ENCODE data around the gene SUSD1.

The SUSD1 gene

DNA sequence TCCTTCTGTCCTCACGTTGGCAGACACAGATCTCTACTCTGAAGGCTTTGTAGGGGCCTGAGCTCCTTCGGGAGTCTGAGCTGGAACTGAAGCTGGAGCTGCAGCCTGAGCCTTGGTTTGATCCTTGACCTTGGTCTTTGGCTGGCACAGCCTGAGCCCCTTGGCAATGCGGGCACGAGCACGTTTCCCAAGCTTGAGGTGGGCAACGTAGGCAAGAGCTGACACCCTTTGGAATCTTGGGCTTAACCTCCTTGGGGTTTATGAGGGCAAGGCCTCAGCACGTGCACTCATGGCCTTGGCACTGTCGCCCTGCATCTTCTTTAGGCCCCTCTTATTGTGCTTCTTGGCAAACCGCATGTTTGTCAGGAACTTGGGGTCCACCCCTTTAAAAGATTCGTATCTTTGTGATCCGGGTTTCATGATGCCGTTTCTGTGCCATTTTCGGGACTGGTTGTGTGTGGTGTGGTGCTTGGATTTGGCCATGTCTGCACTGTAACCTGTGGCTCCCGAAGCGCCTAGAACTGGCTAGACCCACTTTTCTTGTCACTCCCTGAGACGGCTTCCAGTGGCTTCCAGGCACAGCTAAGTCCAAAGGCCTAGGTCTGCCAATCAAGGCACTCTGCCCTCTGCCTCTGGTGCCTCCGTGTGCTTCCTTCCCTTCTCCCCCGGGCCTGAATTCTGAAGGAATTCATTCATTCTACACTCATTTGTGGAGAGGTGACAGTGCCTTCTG, 1.4 kb downstream of the SUSD1 start:
- H3K9me3 ChIP-seq (ENCODE audit: control insufficient read depth in 2 of 2, low read length in 2 of 2) = no peaks in the 10 kb centered on the region
- H3K36me3 ChIP-seq (ENCODE audit: control insufficient read depth in 2 of 2, insufficient read depth in 2 of 2, low read length in 2 of 2) = no peaks in the 10 kb centered on the region
- no peak overlapping the region for H3K9ac ChIP-seq (ENCODE audit: low read length in 2 of 2)
- no peaks in the 10 kb centered on the region for H3K4me1 ChIP-seq (ENCODE audit: control insufficient read depth, insufficient read depth, low read length)
- H3K27me3 ChIP-seq (ENCODE audit: control insufficient read depth in 1 of 2, insufficient read depth in 2 of 2, low read length in 2 of 2) = peaks cover 10 to 11% of the 10 kb centered on the region in 2 donors
- H3K27ac ChIP-seq (ENCODE audit: low read length) = no peak overlapping the region
- H3K4me3 ChIP-seq (ENCODE audit: low read length in 2 of 2) = peak overlapping the region; percentile 17 to 64

DNA sequence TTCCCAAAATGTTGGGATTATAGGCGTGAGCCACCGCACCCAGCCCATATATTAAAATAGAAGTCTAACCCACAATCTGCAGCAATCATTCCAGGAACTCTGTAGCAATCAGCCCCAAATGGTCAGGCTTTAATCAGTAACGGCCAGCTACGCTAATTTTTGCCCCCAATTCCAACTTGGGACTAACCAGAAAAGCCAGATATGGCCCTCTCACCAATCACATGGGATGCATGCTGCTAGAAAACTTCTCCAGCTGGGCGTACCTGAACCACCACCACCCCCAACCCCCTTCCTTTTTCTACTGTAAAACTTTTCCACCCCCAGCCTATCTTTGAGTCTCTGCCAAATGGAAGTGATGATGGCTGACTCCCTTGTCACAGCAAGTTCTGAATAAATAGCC, 4.1 kb downstream of the SUSD1 start:
- no peak overlapping the region for H3K9ac ChIP-seq (ENCODE audit: low read length in 2 of 2)
- H3K9me3 ChIP-seq (ENCODE audit: control insufficient read depth in 2 of 2, low read length in 2 of 2) = no peaks in the 10 kb centered on the region
- H3K4me3 ChIP-seq (ENCODE audit: low read length in 2 of 2) = no peak overlapping the region
- H3K27me3 ChIP-seq (ENCODE audit: control insufficient read depth in 1 of 2, insufficient read depth in 2 of 2, low read length in 2 of 2) = peaks cover 9 to 10% of the 10 kb centered on the region in 2 donors
- no peaks in the 10 kb centered on the region for H3K36me3 ChIP-seq (ENCODE audit: control insufficient read depth in 2 of 2, insufficient read depth in 2 of 2, low read length in 2 of 2)
- peaks cover 1% of the 10 kb centered on the region for H3K4me1 ChIP-seq (ENCODE audit: control insufficient read depth, insufficient read depth, low read length)
- no peak overlapping the region for H3K27ac ChIP-seq (ENCODE audit: low read length)

DNA sequence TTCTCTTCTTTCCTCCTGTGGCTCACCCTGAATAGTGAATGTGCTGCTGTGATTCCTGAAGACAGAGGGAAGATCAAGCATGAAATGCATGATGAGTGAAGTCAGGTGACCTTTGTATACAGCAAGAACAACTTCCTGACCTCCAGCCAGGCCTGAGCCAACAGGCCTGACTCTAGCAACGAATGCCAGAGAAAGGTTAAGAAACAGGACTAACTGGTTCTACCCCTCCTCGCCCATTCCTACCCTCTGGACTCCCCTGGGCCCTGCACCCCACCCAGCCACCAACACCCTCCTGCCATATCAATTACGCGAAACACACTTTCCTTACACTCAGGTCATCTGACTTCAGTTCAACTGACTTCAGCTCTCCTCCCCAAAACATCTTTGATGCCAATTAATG, 4.9 kb downstream of the SUSD1 start:
- H3K9me3 ChIP-seq (ENCODE audit: control insufficient read depth in 2 of 2, low read length in 2 of 2) = no peaks in the 10 kb centered on the region
- H3K36me3 ChIP-seq (ENCODE audit: control insufficient read depth in 2 of 2, insufficient read depth in 2 of 2, low read length in 2 of 2) = no peaks in the 10 kb centered on the region
- H3K9ac ChIP-seq (ENCODE audit: low read length in 2 of 2) = no peak overlapping the region
- no peak overlapping the region for H3K4me3 ChIP-seq (ENCODE audit: low read length in 2 of 2)
- peaks cover 4% of the 10 kb centered on the region in 2 donors for H3K27me3 ChIP-seq (ENCODE audit: control insufficient read depth in 1 of 2, insufficient read depth in 2 of 2, low read length in 2 of 2)
- no peak overlapping the region for H3K27ac ChIP-seq (ENCODE audit: low read length)
- H3K4me1 ChIP-seq (ENCODE audit: control insufficient read depth, insufficient read depth, low read length) = peaks cover 3% of the 10 kb centered on the region

DNA sequence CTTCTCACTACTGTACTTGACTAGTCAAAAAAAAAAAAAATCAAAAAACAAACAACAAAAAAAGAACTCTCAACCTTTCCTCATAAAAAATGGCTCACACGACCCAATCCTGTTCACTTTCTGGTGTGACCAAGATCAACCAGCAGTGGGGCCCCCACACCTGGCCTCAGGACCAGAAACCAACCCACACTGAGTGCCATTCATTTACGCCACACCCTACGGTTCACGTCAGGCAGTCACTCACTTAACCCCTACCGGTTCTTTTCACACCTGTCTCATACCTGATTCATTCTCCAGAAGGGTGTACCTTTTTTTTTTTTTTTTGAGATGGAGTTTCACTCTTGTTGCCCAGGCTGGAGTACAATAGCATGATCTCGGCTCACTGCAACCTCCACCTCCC, 5.7 kb downstream of the SUSD1 start:
- Histone ChIP-seq H3K36me3 (ENCODE audit: control insufficient read depth in 2 of 2, insufficient read depth in 2 of 2, low read length in 2 of 2) (no peaks in the 10 kb centered on the region), H3K27me3 (ENCODE audit: control insufficient read depth in 1 of 2, insufficient read depth in 2 of 2, low read length in 2 of 2) (peaks cover 0 to 4% of the 10 kb centered on the region in 2 donors), H3K27ac (ENCODE audit: low read length) (no peak overlapping the region), H3K9me3 (ENCODE audit: control insufficient read depth in 2 of 2, low read length in 2 of 2) (no peaks in the 10 kb centered on the region), H3K4me1 (ENCODE audit: control insufficient read depth, insufficient read depth, low read length) (peaks cover 3% of the 10 kb centered on the region), H3K9ac (ENCODE audit: low read length in 2 of 2) (no peak overlapping the region), H3K4me3 (ENCODE audit: low read length in 2 of 2) (no peak overlapping the region)

DNA sequence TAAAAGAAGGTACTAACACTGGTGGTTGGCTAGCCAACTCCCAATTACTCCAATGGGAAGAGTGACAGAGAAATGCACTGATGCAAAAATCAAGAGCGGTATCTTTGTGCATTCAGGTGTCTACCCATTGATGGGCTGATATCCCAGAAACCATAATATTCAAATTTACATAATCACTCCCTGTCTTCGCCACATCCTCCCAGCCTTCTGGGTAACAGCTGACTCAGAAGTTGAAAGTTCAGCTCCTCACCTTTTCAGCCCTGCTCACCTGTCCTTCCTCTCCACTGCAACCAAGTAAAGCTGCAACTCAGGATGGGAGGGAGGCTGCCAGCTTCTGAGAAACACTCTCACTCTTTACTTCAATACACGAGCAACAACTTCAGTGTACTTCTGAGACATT, 6.9 kb downstream of the SUSD1 start:
- H3K27me3 ChIP-seq (ENCODE audit: control insufficient read depth in 1 of 2, insufficient read depth in 2 of 2, low read length in 2 of 2) = no peaks in the 10 kb centered on the region
- H3K4me1 ChIP-seq (ENCODE audit: control insufficient read depth, insufficient read depth, low read length) = peaks cover 3% of the 10 kb centered on the region
- H3K4me3 ChIP-seq (ENCODE audit: low read length in 2 of 2) = no peak overlapping the region
- no peak overlapping the region for H3K27ac ChIP-seq (ENCODE audit: low read length)
- no peak overlapping the region for H3K9ac ChIP-seq (ENCODE audit: low read length in 2 of 2)
- H3K9me3 ChIP-seq (ENCODE audit: control insufficient read depth in 2 of 2, low read length in 2 of 2) = no peaks in the 10 kb centered on the region
- H3K36me3 ChIP-seq (ENCODE audit: control insufficient read depth in 2 of 2, insufficient read depth in 2 of 2, low read length in 2 of 2) = no peaks in the 10 kb centered on the region

DNA sequence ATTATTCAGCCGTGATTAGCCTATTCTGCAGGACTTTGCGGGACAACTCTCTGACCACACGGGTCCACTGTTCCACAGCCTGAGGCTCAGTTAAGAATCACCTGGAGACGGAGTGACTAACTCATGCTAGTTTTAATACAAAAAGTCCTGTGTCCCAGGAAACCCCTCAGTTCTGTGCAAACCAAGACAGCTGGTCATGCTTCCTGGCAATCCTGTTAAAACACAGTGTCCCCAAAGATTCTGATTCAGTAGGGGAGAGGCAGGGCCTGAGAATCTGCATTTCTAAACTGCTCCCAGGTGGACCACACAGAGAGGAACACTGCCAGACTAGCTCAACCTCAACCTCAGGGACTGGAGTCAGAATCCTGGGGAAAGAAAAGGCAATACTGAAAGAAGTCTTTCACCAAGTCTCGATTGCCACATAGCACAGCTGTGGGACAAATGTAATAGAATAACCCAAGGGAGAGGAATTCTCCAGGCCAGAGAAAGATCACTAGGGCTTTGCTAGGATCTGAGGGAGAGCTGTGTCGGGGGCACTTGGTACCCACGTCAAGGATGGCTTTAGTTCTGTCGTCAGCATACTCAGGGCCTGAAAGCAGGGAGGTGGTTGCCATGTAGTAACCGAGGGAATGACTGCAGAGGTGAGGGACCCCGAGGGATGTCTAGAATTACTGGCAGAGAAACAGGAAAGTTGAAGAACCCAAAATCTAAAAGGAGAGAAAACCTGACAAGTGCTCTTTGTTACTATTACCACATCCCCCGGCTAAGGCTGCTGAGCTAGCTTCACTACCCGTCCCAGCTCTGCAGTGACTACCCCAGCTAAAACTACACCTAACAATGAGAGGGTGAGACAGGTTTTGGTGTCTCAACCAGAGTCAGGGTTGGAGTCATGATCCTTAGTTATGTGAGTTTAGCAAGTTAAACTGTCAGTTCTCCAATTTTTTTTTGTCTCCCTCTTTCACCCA, 8.6 kb downstream of the SUSD1 start:
- Histone ChIP-seq H3K4me1 (ENCODE audit: control insufficient read depth, insufficient read depth, low read length) (peaks cover 3% of the 10 kb centered on the region), H3K27ac (ENCODE audit: low read length) (no peak overlapping the region), H3K36me3 (ENCODE audit: control insufficient read depth in 2 of 2, insufficient read depth in 2 of 2, low read length in 2 of 2) (no peaks in the 10 kb centered on the region), H3K4me3 (ENCODE audit: low read length in 2 of 2) (no peak overlapping the region), H3K9ac (ENCODE audit: low read length in 2 of 2) (no peak overlapping the region), H3K27me3 (ENCODE audit: control insufficient read depth in 1 of 2, insufficient read depth in 2 of 2, low read length in 2 of 2) (no peaks in the 10 kb centered on the region), H3K9me3 (ENCODE audit: control insufficient read depth in 2 of 2, low read length in 2 of 2) (no peaks in the 10 kb centered on the region)

DNA sequence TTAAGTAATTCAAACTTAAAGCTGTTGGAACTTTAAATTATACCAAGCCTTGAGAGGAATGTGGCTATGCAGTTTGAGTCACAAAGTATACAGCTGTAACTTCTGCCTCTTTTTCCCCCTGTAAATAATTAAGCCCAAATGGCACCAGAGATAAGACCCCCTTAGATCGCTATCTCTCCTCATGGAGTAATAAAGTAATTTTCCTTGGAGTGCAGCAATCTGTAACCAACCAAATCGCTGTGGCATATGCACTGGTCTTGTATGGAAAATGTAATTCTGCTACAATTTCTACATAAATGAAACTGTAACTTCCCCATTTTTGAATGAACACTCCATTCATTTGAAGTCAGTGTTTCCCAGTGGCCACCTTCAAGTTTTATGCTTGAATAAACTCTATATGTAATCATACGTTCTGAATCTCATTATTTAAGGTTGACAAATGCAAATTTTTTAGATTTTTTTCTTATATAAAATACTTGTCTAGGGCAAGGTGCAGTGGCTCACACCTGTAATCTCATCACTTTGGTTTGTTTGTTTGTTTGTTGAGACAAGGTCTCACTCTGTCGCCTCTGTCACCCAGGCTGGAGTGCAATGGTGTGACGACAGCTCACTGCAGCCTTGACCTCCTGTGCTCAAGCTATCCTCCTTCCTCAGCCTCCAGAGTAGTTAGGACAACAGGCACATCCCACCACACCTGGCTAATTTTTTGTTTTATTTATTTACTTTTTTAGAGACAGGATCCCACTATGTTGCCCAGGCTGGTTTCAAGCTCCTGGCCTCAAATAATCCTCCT, 12.3 kb downstream of the SUSD1 start:
- no peak overlapping the region for H3K4me3 ChIP-seq (ENCODE audit: low read length in 2 of 2)
- H3K9me3 ChIP-seq (ENCODE audit: control insufficient read depth in 2 of 2, low read length in 2 of 2) = no peaks in the 10 kb centered on the region
- no peaks in the 10 kb centered on the region for H3K27me3 ChIP-seq (ENCODE audit: control insufficient read depth in 1 of 2, insufficient read depth in 2 of 2, low read length in 2 of 2)
- no peak overlapping the region for H3K9ac ChIP-seq (ENCODE audit: low read length in 2 of 2)
- no peak overlapping the region for H3K27ac ChIP-seq (ENCODE audit: low read length)
- no peaks in the 10 kb centered on the region for H3K36me3 ChIP-seq (ENCODE audit: control insufficient read depth in 2 of 2, insufficient read depth in 2 of 2, low read length in 2 of 2)
- H3K4me1 ChIP-seq (ENCODE audit: control insufficient read depth, insufficient read depth, low read length) = peaks cover 3% of the 10 kb centered on the region

DNA sequence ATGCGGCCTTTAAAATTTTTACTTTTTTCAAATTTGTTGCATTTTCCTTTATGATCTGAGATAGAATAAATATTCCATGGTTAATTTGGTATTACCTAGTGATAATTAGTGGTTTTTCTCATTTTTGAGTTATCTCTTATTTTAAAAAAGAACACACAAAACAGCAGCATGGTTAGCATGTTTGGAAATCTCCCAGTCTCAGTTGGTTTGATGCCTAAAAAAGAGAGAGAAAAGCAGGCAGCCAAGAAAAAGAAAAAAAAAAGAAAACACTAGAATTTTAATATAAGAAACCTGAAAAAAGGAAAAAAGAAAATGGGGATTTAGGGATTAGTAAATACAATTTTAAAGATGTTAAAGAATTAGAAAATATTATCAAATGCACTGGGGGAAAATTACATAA, 15.3 kb downstream of the SUSD1 start:
- no peaks in the 10 kb centered on the region for H3K9me3 ChIP-seq (ENCODE audit: control insufficient read depth in 2 of 2, low read length in 2 of 2)
- no peak overlapping the region for H3K4me3 ChIP-seq (ENCODE audit: low read length in 2 of 2)
- no peak overlapping the region for H3K27ac ChIP-seq (ENCODE audit: low read length)
- no peak overlapping the region for H3K9ac ChIP-seq (ENCODE audit: low read length in 2 of 2)
- no peaks in the 10 kb centered on the region for H3K4me1 ChIP-seq (ENCODE audit: control insufficient read depth, insufficient read depth, low read length)
- H3K27me3 ChIP-seq (ENCODE audit: control insufficient read depth in 1 of 2, insufficient read depth in 2 of 2, low read length in 2 of 2) = no peaks in the 10 kb centered on the region
- no peaks in the 10 kb centered on the region for H3K36me3 ChIP-seq (ENCODE audit: control insufficient read depth in 2 of 2, insufficient read depth in 2 of 2, low read length in 2 of 2)

DNA sequence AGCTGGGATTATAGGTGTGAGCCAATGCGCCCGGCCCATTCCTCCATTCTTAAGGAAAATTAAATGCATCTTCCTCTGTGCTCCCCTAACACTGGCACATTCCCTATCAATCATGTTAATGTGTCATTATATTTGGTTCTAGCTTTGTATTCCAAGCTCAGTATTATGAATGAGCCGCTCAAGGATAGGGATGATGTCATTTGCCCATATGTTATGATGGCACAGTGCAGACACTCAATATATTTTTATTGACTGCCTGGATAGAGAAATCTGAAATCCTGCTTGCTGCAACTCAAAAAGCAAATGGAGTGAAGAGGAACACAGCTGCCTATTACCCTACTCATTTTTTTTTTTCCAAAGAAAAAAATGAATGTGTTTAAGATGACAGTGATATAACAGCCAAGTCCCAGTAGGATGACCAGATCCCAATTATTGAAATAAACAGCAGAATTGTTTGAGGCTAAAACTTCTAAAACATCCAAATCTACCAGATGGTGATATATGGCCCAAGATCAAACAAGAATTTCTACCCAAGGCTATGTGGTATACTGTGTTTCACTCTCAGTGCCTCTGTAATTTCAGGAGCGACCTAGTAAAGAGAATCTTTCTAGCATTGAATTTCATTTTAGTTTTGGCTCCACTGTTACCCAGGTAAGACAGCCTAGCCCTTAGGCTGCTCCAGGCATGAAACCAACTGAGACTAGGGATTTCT, 16.3 kb downstream of the SUSD1 start:
- H3K27me3 ChIP-seq (ENCODE audit: control insufficient read depth in 1 of 2, insufficient read depth in 2 of 2, low read length in 2 of 2) = no peaks in the 10 kb centered on the region
- H3K36me3 ChIP-seq (ENCODE audit: control insufficient read depth in 2 of 2, insufficient read depth in 2 of 2, low read length in 2 of 2) = no peaks in the 10 kb centered on the region
- no peaks in the 10 kb centered on the region for H3K4me1 ChIP-seq (ENCODE audit: control insufficient read depth, insufficient read depth, low read length)
- no peaks in the 10 kb centered on the region for H3K9me3 ChIP-seq (ENCODE audit: control insufficient read depth in 2 of 2, low read length in 2 of 2)
- no peak overlapping the region for H3K4me3 ChIP-seq (ENCODE audit: low read length in 2 of 2)
- no peak overlapping the region for H3K9ac ChIP-seq (ENCODE audit: low read length in 2 of 2)
- no peak overlapping the region for H3K27ac ChIP-seq (ENCODE audit: low read length)

DNA sequence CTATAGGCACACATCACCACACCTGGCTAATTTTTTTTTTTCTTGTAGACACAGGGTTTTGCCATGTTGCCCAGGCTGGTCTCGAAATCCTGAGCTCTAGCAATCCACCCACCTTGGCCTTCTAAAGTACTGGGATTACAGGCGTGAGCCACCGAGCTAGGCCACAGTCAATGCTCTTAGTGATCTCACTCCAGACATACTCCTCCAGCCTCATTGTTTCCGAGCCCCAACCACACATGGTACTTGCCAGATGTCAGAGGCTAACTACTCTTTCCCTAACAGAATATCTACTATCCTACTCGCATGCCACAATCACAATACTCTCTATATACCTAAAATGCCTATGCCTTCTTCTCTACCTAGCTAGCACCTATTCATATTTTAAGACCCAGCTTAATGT, 17.1 kb downstream of the SUSD1 start:
- H3K4me3 ChIP-seq (ENCODE audit: low read length in 2 of 2) = no peak overlapping the region
- H3K36me3 ChIP-seq (ENCODE audit: control insufficient read depth in 2 of 2, insufficient read depth in 2 of 2, low read length in 2 of 2) = no peaks in the 10 kb centered on the region
- H3K27ac ChIP-seq (ENCODE audit: low read length) = no peak overlapping the region
- H3K9me3 ChIP-seq (ENCODE audit: control insufficient read depth in 2 of 2, low read length in 2 of 2) = no peaks in the 10 kb centered on the region
- H3K4me1 ChIP-seq (ENCODE audit: control insufficient read depth, insufficient read depth, low read length) = no peaks in the 10 kb centered on the region
- no peaks in the 10 kb centered on the region for H3K27me3 ChIP-seq (ENCODE audit: control insufficient read depth in 1 of 2, insufficient read depth in 2 of 2, low read length in 2 of 2)
- no peak overlapping the region for H3K9ac ChIP-seq (ENCODE audit: low read length in 2 of 2)
